ENCODE measurements around the gene PDIA5. TPM values are rescaled to one million over a fixed set of nuclear protein-coding genes. Genes with fewer than 3 reads are reported as not detected.

The PDIA5 gene
- total and polyA plus RNA-seq, 3 donors from 2014 or later: 49.6 to 76.8 (median 76.0) TPM

DNA sequence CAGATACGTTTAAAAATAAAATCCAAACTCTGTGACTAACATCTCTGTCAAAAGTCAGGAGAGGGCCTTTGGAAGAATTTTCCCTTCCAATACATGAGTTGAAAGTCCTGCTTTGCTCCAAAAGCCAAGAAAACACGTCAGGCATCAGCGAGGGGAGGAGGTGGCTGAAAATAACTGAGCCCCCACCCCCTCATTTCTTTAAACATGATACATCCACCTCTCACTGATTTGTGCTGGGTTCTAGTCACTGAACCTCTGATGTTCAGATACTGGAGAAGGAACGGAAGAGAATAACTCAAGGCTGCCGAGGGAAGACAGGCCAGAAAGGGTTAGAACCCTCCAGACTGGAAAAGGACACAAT lies 29.8 kb upstream of the PDIA5 start:
- Histone ChIP-seq H3K4me1 (no peaks in the 10 kb centered on the region), H3K27me3 (no peaks in the 10 kb centered on the region), H3K4me3 (no peak overlapping the region), H3K36me3 (ENCODE audit: low read depth, missing control alignments) (no peaks in the 10 kb centered on the region), H3K27ac (no peak overlapping the region), H3K9me3 (no peaks in the 10 kb centered on the region)
- no peak for TF ChIP-seq POLR2A (IDR thresholded peaks at IDR 0.05)
- TF ChIP-seq, protein P1, sequence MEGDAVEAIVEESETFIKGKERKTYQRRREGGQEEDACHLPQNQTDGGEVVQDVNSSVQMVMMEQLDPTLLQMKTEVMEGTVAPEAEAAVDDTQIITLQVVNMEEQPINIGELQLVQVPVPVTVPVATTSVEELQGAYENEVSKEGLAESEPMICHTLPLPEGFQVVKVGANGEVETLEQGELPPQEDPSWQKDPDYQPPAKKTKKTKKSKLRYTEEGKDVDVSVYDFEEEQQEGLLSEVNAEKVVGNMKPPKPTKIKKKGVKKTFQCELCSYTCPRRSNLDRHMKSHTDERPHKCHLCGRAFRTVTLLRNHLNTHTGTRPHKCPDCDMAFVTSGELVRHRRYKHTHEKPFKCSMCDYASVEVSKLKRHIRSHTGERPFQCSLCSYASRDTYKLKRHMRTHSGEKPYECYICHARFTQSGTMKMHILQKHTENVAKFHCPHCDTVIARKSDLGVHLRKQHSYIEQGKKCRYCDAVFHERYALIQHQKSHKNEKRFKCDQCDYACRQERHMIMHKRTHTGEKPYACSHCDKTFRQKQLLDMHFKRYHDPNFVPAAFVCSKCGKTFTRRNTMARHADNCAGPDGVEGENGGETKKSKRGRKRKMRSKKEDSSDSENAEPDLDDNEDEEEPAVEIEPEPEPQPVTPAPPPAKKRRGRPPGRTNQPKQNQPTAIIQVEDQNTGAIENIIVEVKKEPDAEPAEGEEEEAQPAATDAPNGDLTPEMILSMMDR (IDR thresholded peaks at IDR 0.05): no peak
- no peak for DNase-seq
- intact Hi-C loops (cut with DNase I; ENCODE audit: low total_unique reads): no loop called here
- WGBS, 2 donors: 77 to 81% methylated on average over 5 of the region's 5 CpGs

DNA sequence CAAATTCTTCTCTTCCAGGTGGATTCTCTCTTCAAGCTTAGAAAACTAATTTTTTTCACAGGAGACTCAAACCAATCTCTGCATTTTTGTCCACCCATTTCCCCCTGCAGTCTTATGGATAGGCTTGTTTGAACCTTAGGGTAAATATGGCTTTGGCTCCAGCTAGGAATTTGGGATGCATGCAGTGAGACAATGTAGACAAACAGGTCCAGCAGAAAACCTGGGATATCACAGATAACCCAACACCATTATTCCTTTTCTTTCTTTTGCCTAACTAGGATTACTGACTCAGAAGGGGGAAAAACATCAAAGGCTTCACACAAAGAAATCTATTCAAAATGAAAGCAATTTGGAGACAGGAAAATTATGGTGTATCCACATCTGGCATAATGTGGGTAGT lies 28.1 kb upstream of the PDIA5 start:
- no peak overlapping the region for H3K27ac ChIP-seq
- no peak for TF ChIP-seq POLR2A (IDR thresholded peaks at IDR 0.05)
- no peaks in the 10 kb centered on the region for H3K9me3 ChIP-seq
- H3K4me3 ChIP-seq: no peak overlapping the region
- H3K36me3 ChIP-seq (ENCODE audit: low read depth, missing control alignments): no peaks in the 10 kb centered on the region
- intact Hi-C loops (cut with DNase I; ENCODE audit: low total_unique reads): no loop called here
- no peak for DNase-seq
- H3K4me1 ChIP-seq: no peaks in the 10 kb centered on the region
- H3K27me3 ChIP-seq: no peaks in the 10 kb centered on the region

DNA sequence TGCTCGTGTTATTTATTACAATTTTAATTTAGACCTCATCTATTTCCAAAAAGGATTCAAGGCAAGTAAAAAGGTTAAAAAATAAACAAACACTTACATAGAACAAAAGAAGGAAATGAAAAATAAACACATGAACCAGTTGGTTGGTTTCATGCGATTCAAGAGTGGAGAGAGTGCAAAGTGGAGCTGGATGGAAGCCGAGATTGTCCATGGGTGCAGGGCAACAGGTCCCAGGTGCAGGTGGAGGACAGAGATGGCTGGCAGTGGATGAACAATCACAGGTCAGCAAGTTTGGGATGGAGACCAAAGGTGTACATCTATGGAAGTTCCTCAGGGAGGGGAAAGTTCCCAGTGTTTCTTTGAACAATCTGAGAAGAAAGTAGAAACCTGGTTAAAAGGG lies 27.6 kb upstream of the PDIA5 start:
- no peaks in the 10 kb centered on the region for H3K9me3 ChIP-seq
- intact Hi-C loops (cut with DNase I; ENCODE audit: low total_unique reads): no loop called here
- no peaks in the 10 kb centered on the region for H3K36me3 ChIP-seq (ENCODE audit: low read depth, missing control alignments)
- H3K27me3 ChIP-seq: no peaks in the 10 kb centered on the region
- TF ChIP-seq POLR2A (IDR thresholded peaks at IDR 0.05): no peak
- TF ChIP-seq, protein P1 (IDR thresholded peaks at IDR 0.05): no peak
- H3K27ac ChIP-seq: no peak overlapping the region
- no peak for DNase-seq
- H3K4me1 ChIP-seq: no peaks in the 10 kb centered on the region
- 79 to 85% methylated on average over 3 of the region's 3 CpGs for WGBS, 2 donors
- H3K4me3 ChIP-seq: no peak overlapping the region

DNA sequence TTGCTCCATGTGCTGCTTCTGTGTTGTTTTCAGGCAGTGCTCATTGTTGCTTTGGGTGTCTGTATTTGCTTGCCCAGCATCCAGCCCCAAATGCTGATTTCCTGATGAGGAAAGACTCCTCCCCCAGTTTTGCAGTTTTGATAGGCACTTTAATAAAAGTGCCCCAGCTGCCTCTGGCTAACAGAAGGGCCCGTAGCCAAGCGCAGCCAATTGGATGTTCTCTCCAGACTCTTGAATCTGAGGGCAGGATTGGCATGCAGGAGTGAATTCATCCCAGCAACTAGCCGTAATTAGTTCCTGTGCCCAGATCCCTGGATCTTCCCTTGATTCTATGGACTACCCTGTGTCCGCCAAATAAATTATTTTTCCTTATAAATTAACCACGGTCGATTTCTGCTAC lies 24.4 kb upstream of the PDIA5 start:
- no peaks in the 10 kb centered on the region for H3K9me3 ChIP-seq
- H3K27me3 ChIP-seq: no peaks in the 10 kb centered on the region
- H3K4me1 ChIP-seq: no peaks in the 10 kb centered on the region
- intact Hi-C loops (cut with DNase I; ENCODE audit: low total_unique reads): no loop called here
- no peak for TF ChIP-seq POLR2A (IDR thresholded peaks at IDR 0.05)
- TF ChIP-seq, protein P1 (IDR thresholded peaks at IDR 0.05): no peak
- no peak overlapping the region for H3K4me3 ChIP-seq
- H3K27ac ChIP-seq: no peak overlapping the region
- DNase-seq: no peak
- H3K36me3 ChIP-seq (ENCODE audit: low read depth, missing control alignments): no peaks in the 10 kb centered on the region
- WGBS, 2 donors: 84 to 89% methylated on average over 6 of the region's 6 CpGs

DNA sequence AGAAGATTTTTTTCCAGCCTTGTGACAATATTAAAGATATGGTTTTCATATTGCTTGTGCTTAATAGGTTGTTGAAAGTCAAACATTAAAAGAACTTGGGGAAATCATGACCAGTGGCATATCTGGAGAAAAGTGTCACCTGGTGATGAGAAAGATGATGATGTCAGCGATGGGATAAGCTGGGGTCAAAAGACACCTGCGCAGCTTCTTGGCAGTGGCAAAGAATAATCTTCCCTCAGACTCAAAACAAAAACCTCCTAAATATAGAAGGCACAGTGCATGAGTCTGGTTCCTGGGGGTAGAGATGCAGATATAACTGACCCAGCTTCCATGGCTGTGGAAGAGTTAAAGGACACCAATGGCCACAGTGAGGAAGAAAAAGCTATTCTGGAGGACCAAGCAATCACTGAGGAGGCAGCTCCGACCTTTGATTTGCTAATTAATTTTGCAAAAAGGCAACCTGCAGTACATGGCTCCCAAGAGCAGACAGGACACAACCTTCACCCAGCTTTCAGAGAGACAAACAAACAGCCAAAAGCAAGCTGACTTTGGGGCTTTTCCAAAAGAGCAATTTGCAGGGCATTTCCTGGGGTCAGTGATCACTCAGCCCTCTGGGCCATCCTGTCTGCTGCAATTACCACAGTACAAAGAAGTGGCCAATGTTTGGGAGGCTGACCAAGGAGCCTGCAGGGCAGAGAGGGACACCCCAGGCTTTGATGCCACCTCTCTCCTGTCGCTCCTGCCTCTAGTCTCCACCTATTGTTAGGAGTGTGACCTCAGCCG lies 21.7 kb upstream of the PDIA5 start:
- intact Hi-C loops (cut with DNase I; ENCODE audit: low total_unique reads): no loop called here
- no peak for TF ChIP-seq POLR2A (IDR thresholded peaks at IDR 0.05)
- TF ChIP-seq, protein P1 (IDR thresholded peaks at IDR 0.05): no peak
- WGBS, 2 donors: 73 to 81% methylated on average over 5 of the region's 5 CpGs
- Histone ChIP-seq H3K4me3 (no peak overlapping the region), H3K36me3 (ENCODE audit: low read depth, missing control alignments) (no peaks in the 10 kb centered on the region), H3K9me3 (no peaks in the 10 kb centered on the region), H3K27ac (no peak overlapping the region), H3K4me1 (no peaks in the 10 kb centered on the region), H3K27me3 (no peaks in the 10 kb centered on the region)
- no peak for DNase-seq

Measured in testis (tissue), 3 donors.